Measurements from ENCODE around the gene ACAP3.

Gene ACAP3

DNA sequence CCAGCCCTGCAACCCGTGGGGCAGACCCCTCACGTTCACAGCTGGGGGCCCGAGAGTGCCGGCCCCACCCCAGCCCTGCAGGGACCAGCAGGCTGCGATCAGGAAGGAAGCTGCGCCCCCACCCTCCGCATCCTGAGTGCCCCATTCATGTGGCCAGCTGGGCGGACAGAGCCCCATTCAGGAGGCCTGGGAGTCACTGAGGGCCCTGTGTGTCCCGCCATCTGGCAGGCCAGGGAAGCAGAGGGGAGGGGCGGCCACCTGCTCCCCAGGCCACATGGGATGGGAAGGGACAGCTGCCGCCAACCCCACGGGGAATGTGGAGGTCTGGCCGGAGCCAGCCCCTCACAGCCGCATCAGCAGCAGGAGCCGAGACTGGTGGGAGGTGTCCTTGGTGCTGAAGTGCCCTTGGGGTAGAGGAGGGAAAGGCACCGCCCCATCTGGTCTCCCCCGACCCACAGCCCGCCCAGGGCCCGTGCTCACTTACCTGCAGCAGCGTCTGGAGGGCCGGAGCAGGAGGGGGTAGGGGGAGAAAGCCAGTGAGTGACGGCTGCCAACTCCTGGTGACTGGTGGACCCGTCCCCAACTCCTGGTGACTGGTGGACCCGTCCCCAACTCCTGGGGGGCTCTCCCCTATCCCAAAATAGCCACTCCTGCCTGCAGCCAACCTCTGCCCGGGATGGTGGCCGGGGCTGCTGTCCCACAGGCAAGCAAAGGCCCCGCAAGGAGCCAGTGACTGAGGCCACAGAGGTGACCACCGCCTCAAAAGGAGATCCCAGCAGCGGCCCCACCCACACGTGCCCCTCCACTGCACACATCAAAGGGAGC lies 8.7 kb downstream of the ACAP3 start:
- DNase-seq, result no peak

DNA sequence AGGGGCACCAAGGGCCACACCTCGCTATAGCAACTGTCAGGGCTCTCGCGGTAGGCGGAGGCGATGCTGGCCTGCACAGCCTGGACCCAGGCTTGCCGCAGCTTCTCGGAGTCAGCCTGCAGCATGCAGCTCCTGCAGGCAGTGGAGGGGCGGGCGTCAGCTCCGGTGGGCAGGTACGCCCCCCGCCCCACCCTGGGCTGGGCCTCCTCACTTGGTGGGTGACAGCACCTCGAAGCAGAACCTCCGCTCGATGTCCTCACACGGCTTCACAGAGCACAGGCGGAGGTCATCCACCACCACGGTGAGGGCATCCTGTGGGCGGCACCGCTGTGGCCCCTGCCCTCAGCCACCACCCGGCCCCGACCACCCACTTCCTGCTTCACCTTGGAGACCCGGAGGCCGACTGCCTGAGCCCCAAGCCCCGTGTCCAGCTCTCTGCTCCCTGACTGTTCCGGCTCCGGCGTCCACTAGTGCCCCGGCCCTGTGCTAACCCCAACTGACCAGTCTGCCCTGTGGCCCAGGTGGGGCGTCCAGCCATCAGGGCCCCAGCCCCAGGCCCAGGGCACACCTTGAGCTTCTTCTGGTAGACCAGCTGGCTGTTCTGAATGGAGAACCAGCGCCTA lies 9.8 kb downstream of the ACAP3 start:
- DNase-seq, result no peak

DNA sequence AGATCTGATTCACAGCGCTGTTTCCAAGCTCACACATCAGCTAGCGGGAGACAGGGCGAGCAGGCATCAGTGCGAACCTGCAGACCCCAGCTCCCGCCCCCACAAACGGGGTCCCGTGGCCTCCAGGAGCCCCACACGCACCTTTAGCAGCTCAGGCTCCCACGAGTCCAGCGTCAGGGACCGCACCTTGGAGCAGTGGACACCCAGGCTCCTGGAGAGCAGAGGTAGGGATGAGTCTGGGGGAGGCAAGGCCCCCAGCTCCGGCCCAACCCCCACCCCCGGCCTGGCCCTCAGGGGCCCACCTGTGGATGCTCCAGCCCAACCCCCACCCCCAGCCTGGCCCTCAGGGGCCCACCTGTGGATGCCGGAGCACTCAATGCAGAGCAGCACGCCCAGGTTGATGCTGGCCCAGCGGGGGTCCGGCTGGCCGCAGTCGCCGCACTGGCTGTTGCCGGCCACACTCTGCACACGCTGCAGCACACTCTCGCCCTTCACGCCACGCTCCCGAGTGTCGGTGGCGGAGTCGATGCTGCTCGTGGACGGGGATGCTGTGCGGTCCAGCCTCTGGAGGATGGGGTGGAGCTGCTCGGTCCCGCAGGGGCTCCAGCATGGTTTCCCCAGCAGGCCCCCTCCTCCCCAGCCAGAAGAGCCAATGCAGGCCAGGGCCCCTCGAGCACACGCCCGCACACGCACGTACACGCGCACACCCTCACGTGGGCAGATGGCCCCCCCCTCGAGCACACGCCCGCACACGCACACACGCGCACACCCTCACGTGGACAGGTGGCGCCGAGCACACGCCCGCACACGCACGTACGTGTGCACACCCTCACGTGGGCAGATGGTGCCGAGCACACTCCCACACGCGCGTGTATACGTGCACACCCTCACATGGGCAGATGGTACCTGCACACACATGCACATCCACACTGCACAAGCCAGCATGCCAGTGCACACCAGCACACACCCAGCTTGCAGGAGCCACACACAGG lies 11.4 kb downstream of the ACAP3 start:
- no peak for DNase-seq

DNA sequence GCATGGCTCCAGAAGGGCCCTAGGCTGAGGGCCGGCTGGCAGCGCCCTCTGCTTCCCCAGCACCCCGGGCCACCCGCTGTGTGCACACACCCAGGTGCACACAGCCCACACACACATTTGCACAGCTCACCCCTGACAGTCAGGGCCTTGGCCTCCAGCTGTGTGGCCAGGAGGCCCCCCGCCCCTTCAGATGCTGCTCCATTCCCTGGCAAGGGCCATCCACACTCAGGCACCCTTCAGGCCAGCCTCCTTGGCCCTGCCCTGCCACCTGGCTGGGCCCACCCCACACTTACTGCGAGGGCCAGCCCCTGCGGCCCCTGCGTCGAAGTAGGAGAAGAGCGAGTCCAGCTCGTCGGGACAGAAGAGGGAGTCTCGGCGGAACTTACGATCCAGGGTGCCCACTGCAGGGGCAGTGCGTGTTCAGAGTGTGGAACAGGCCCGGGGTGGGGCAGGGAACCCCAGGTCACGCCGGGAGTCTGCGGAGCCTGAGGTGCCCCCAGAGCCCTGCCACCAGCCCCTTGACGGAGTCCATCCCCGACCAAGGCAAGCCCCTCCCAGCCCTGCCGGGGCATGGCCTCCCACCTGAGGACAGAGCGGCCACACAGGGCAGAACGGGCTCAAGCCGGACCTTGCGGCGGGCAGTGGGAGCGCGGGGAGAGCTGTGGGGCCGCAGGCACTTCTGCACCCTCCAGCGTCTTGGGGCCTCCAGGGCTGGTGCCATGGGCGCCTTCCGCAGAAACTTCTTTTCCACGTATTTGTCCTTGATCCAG lies 12.4 kb downstream of the ACAP3 start:
- no peak for DNase-seq

DNA sequence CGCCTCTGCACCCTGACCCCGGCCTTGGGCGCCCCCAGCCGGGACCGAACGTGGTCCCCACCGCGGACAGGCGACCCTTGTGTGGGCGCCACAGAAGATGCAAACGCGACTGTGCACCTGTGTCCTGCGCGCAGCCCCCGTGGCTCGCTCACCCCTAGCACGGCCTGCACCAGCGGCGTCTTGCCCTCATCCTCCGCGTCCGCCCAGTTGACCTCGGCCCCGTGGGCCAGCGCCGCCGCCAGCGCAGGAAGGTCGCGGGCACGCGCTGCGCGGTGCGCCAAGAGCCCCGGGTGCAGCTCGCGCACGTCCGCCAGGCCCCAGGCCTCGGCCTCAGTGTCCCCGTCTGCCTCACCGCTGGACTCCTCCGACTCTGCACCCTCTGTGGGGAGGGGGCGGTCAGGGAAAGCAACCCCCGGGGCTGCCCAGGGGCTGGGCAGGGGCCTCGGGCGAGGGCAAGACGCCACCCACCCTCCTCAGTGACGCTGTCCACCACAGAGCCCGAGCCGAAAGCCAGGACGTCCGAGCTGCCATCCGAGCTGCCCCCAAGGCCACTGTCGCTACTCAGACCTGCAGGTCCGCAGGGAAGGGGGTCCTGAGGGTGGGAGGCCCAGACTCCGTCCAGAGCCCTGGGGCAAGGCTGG lies 13.4 kb downstream of the ACAP3 start:
- no peak for DNase-seq

DNA sequence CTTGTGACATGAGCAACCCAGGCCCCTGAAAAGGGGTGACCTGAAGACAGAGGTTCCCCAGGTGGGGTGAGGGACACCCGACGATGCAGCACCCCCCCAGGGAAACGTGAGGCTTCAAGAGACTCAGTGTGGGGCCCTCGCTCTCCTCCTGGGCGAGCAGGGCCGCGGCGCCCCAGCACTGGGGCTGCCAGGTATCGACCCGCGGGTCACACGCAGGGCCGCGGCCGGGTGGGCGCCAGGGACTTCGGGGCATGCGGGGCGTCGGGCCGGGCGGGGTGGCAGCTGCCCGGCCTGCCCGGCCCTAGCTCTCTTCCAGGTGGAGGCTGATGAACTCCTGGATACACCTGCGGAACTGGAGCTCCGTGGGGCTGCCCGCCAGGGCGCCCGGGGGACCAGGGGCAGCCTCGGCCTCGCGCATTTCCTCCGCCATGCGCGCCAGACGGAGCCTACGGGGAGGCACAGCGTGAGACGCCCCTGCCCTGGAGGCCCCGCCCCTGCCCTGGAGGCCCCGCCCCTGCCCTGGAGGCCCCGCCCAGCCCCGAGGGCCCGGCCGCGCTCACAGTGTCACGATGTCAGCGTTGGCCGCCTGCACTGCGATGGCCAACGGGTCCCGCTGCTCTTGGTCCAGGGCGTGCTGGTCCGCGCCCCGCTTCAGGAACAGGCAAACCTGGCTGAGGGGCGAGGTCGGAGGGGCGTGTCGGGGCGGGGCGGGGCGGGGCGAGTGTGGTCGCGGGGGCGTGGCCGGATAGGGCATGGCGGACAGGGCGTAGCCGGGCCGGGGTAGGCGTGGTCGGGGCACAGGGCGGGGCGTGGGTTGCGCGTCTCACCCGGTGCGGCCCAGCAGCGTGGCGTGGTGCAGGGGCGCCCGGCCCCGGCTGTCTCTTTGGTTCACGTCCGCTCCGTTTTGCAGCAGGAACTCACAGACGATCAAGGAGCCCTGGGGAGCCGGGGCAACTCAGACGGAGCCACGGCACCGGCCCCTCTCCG lies 14.2 kb downstream of the ACAP3 start:
- DNase-seq, result no peak

DNA sequence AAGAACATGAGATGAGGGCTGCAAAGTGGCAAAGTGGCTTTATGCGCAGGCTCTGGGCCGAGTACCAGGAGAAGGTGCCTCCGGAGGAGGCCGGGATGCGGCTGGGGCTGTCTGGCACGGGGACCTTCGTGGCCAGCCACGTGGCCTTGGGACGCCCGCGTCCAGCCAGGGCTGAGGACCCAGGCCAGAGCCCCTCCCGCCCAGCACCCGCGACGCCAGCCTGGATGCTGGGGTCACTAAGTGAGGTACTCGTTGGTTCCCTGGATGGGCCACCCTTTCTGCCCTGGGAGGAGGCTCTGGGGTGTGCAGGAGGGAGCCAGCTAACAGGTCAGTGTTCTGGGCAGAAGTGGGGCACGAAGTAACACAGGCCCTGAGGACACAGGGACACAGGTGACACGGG lies 14.9 kb downstream of the ACAP3 start:
- no peak for DNase-seq

DNA sequence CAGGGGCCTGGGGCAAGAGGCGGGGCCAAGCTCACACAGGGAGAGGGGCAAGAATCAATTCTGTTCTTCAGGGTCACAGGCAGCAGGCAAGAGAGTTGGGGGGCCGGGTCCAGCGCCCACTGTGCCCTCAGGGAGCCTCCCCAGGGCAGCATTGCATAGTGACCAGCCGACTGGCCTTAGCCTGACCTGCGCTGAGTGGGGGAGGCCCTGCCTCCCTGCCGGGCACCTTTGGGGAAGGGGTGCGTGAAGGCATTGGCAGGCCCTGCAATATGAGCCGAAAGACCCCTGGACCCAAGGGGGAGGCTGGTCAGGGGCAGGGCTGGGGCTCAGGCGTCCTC lies 15.3 kb downstream of the ACAP3 start:
- no peak for DNase-seq

DNA sequence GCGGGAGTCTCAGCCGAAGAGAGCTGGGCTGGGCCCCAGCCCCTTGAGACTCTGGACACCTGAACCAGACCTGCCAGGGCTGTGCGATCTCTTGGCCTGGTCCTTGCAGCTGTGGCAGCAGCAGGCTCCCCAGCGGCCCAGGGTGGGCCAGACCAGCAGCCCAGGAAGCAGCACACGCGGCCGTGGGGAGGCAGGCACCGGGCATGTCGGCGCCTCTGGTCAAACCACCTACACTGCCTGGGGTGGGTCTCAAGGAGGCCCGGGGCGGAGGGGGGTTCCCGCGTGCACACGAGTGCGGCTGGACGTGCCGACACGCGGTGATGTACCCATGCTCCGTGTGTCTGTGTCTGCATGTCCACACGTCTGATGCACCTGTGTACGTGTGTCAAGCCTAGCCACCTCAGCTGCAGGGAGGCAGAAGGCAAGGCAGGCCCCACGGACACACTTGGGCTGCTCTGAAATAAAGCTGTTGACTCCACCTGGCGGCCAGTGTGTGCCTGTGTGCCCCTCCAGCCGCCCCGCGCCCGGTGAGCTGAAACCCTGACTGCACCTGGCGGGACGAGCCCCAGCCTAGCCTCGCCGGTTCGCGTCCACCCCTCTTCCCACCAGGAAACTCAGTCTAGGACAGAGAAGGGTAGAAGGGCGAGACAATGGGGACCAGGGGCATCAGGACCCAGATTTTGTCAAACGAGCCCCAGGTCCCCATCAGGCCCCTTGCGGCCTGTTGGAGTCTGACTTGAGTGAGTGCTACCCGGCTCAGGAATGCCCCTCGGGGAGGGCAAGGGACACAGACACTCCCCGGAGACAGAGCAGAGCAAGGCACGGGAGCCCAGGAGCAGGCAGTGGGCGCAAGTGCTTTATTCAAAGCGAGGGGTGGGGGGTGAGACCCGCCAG lies 15.9 kb downstream of the ACAP3 start:
- DNase-seq, result peak; percentile 29 to 65 (median 48)

DNA sequence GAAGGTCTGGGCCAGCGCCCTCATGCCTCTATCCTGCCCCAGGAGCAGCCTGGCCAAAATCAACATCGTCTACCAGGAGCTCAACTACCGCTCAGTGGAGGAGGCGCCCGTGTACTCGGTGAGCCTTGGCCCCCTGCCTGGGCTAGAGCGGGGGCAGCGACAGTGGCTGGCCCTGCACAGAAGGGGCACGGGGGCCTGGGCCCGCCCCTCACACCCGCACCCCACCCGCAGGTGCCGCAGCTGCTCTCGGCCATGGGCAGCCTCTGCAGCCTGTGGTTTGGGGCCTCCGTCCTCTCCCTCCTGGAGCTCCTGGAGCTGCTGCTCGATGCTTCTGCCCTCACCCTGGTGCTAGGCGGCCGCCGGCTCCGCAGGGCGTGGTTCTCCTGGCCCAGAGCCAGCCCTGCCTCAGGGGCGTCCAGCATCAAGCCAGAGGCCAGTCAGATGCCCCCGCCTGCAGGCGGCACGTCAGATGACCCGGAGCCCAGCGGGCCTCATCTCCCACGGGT lies 16.7 kb downstream of the ACAP3 start:
- no peak for DNase-seq

DNA sequence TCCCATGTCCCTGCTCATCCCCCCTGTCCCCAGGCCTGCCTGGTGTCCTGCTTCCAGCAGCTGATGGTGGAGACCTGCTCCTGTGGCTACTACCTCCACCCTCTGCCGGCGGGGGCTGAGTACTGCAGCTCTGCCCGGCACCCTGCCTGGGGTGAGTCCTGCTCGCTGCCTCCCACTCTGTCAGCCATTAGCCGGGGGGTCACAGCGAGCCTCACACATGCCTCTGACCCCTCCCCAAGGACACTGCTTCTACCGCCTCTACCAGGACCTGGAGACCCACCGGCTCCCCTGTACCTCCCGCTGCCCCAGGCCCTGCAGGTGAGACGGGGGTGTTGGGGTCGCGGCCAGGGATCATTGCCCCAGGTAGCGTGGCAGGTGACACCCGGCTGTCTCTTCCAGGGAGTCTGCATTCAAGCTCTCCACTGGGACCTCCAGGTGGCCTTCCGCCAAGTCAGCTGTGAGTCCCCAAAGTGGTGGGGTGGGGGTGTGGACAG lies 17.4 kb downstream of the ACAP3 start:
- peak; percentile 16 to 53 (median 42) for DNase-seq

DNA sequence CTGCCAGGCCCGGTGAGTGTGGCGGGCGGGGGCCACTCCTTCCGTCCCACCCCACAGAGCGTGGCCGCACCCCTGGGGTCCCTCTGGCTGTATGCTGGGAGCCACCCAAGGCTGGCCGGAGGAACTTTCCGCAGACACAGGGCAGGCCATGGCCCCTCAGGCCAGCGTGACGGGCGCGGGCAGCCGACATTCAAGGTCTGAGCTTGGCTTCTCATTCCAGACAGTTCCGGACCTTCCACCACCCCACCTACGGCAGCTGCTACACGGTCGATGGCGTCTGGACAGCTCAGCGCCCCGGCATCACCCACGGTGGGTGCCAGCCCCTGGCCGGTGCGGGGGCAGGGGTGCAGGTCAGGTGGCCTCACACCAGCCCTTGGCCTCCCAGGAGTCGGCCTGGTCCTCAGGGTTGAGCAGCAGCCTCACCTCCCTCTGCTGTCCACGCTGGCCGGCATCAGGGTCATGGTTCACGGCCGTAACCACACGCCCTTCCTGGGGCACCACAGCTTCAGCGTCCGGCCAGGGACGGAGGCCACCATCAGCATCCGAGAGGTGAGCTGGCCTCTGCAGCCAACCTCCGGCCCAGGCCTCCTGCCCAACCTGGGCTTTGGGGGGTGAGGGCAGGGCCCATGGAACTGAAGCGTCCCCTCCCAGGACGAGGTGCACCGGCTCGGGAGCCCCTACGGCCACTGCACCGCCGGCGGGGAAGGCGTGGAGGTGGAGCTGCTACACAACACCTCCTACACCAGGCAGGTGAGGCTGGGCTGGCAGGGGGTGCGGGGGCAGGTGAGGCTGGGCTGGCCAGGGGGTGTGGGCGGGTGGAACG lies 20.2 kb downstream of the ACAP3 start:
- DNase-seq, result no peak

DNA sequence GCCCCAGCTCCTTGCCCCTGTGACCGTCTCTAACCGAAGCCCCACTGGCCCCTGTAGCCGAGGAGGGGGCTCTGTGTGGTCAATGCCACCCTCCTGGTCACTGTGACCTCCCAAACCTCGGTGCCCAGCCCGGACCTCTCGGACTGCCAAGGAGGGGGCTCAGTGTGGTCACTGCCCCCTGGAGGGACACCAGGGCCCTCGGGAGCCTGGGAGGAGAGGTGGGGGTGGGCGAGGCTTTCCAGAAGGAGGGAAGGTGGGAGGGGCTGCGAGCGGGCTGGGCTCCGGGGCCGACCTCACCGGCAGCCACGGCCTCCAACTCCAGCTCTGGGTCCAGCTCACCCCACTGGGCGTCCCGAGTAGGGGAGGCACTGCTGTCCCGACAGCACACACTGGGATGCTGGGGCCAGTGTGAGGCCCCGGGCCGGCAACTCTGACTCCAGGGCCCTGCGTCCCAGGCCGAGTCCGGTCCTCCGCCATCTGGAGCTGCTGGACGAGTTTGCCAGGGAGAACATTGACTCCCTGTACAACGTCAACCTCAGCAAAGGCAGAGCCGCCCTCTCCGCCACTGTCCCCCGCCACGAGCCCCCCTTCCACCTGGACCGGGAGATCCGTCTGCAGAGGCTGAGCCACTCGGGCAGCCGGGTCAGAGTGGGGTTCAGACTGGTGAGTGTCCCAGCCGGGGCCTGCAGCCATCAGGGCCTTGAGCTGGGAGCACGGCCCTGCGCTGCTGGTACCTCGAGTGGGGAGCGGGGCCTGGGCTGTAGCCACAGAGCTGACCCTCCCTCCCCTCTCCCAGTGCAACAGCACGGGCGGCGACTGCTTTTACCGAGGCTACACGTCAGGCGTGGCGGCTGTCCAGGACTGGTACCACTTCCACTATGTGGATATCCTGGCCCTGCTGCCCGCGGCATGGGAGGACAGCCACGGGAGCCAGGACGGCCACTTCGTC lies 21.1 kb downstream of the ACAP3 start:
- DNase-seq, result no peak

DNA sequence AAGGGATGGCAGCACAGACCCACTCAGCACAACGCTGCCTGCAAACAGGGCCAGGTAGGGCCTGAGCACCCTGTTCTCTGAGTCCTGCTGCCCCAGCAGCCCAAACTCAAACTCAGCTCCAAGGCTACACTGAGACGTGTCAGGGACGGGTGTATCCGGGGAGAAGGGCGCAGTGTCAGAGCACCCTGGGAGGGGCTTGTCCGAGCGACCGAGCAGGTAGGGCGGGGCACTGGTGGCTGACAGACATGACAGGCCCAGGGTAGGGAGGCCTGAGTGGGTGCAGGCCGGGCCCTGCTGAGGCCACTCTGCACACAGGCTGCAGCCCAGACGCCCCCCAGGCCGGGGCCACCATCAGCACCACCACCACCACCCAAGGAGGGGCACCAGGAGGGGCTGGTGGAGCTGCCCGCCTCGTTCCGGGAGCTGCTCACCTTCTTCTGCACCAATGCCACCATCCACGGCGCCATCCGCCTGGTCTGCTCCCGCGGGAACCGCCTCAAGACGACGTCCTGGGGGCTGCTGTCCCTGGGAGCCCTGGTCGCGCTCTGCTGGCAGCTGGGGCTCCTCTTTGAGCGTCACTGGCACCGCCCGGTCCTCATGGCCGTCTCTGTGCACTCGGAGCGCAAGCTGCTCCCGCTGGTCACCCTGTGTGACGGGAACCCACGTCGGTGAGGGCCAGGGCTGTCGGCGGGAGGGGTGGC lies 22.0 kb downstream of the ACAP3 start:
- DNase-seq, result no peak

DNA sequence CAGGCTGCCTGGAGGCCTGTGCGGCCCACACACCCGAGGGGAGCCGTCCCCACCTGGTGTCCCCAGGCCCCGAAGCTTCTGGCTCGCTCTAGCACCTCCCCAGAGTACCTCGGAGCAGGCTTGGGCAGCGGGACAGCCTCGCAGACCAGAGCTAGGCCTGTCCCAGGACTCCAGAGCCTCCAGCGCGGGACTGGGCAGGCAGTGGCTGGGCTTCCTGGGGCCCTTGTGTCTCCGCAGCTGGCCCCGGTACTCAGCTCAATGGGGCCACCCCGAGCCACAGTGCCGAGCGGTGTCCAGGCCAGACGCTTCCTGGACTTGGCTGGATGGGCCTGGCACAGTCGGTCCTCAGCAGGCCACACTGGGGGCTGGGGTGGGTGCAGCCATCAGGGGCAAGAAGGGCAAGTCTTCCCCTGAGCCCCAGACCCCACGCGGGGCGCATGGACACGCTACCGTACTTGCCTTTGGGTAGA lies 22.6 kb downstream of the ACAP3 start:
- DNase-seq, result no peak
